ENCODE data around the gene ANKRD13C.

DNA sequence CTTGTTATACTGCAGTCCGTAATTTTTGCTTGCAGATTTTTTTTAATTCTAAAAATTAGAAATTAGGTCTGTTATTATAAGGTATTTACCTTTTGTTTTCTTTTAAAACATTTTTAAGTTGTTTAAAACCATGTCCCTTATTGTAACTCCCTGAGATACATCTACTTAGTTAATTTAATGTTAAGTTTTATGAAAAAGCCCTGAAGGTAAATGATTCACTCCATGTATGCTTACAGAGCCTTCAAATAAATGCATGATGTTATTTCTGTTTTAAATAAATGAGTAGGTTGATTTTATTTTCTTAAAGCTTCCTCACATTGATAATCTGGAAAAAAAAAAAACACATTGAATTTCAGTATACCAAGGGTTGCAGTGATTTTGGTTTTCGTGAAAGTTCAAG lies 125.9 kb downstream of the ANKRD13C start:
- TF ChIP-seq POLR2A (IDR thresholded peaks at IDR 0.05; ENCODE audit: low read depth, low read length) (no peak), SPI1 (IDR thresholded peaks at IDR 0.05; ENCODE audit: low read depth, low read length) (no peak)
